SK-N-DZ (cell line): ENCODE measurements around the gene DHX8.

ENCODE experiments used
- DNase-seq: peaks from one replicate; pipeline ENCODE4 v3.0.0-alpha.2; 2015; ENCODE audit warnings: low spot score
- small RNA-seq, 2 experiments: library from RNA; depleted of rRNA; stranded (forward); fragments of <200 nt; gene quantifications; one replicate each; pipeline ENCODE3, GENCODE V24; 2014

Gene DHX8

DNA sequence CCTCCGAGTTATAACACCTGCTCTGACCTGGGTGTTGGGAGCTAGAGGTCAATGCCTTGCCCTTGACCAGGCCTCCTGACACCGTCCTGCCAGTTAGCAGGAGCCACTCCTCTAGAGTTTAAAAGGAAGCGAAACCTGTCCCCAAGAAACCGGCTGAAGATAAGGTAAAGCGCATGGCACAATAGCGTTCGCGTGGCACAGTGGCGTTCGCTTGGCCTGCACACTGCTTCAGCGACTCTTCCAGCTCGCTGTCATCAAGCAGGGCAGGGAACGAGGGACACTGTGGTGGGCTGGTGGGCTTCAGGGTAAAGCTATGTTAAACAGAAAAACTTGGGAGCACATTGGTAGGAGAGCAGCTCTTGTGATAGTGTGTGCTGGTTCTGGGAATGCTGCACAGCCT, 90.6 kb downstream of the DHX8 start:
- no peak for DNase-seq

DNA sequence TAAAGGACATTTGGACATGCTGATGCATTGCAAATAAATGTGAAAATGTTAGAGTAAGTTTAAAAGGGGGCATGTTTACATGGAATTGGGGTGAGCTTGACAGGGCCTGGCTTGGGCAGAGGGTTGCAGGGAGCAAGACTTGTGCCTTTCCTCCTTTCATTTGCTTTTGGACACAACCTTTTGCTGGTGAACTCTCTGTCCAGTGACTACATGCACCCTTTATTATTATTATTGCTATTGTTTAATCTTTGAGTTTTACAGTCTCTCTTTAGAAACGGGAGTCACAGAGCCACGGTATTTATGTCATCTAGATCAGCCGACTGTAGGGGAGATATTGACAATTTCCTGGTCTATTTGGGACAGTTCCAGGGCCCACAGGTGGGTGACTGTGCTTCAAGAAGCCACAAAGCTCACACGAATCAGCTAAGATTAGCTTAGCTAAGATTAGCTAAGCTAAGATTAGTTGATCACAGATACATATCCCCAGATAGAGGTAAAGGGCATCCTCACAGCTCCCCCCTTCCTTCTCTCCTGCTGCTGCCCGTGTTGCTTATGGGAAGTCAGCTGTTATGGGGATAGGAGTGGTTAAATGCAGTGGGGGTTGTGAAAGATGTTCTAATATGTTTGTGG, 91.2 kb downstream of the DHX8 start:
- no peak for DNase-seq

Small RNAs within 50 kb of the gene (small RNA-seq; reads per million reads assigned to genes)
- gene RNU6-406P, result 0 reads per million in 2 experiments
- 0 reads per million in 2 experiments for gene RNU6-971P
